HG03460 (cell line): ENCODE data around the gene BACE1-AS.
"Not testable (repeated sequence)": the region's sequence is repeated elsewhere in the genome, so short reads cannot be mapped to it uniquely, and the experiment has no call there.

Experiments
- ATAC-seq: cut with Tn5 transposase; IDR thresholded peaks from one replicate; pipeline ENCODE4 v1.9.1; 2021; ENCODE audit not compliant: unreplicated experiment

Gene BACE1-AS

DNA sequence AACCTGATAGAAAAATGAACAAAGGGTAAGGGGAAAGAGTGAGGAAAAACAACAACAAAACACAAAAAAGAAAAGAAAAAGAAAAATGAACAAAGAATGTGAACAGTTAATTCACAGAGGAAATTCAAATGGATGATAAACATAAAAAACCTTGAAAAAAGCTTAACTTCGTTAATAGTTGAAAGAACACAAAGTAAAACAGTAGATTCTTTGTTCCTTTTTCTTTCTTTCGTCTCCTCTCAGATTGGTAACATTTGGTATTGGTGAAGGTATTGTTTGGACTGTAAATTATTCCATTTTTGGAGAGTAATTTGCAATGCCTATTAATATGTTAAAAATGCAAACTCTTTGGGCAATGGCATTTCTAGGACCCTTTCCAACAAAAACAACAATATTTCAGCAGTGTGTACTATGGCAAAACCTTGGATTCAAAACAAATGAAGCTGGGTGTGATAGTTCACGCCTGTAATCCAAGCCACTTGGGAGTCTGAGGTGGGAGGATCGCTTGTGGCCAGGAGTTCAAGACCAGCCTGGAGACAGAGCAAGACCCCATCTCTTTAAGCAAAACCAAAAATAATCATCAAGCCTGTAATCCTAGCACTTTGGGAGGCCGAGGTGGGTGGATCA lies 28.2 kb downstream of the BACE1-AS start:
- no peak for ATAC-seq

DNA sequence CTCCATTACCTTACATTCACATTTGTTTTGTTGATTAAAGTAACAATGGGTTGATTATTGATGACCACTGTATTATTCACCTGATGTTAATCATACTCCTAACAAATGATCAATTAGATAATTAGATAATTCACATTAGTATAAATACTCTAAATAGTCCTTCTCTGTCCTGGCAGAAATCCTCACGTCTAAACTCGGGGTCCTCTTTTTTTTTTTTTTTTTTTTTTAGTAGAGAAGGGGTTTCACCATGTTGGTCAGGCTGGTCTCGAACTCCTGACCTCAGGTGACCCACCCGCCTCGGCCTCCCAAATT lies 36.1 kb downstream of the BACE1-AS start:
- not testable (repeated sequence) for ATAC-seq

GRCh38 chr11:117327567-117328374 lies 36.6 kb downstream of the BACE1-AS start, which contains the start of gene CEP164:
TSS of gene CEP164 (plus strand) at chr11:117327854. CDS start at chr11:117338587, 10,733 bp downstream.
- ATAC-seq: peak; percentile 97

DNA sequence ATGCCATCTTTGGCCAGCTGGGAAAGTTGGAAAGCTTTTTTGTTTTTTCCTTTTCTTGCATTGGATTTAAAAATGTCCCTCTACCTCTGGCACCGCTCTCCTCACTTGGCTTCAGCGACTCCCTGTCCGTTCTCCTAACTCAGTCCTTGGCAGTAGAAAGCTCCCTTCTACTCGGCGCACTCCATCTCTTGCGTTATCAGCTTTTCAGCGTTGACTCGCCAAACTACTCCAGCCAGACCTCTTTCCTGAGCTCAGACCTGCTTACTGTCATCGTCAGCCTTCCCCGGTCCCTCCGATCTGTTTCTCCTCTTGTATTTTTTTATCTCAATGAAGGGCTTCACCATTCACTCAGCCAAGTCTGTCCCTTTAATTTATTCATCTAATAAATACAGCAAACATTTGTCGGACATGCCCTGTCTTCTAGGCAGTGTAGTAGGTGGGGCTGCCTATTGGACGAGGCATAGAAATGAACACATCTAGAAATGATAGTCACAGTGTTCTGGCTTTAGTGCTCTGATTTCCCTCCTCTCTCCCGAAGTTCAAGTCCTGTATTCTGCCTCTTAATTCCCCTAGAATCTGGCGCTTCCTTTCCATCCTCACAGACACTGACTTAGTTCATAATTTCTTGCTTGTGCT lies 37.3 kb downstream of the BACE1-AS start:
- no peak for ATAC-seq

- ATAC-seq: no peak
These were observed 41.7 kb downstream of the BACE1-AS start for GRCh38 chr11:117332843-117333242.

- ATAC-seq: no peak
These were observed 42.8 kb downstream of the BACE1-AS start for GRCh38 chr11:117333917-117334316.

DNA sequence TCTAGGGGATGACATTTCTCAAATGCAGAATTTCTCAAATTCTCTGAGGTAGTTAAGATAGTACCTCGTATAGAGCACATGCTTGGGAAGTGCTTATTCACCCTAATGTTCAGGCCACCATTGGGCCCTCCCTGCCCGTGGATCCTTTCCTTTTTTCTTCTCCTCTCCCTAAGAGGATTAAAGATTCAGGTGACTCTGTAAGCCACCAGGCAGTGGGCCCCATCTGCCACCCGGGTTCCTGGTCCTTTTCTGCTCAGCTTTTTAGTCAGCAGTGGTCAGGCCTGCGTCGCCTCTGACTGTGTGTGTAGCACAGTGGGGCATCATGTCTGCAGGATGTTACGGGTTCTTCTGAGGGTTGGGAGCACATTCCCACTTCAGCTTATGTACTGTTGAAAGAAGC lies 43.8 kb downstream of the BACE1-AS start:
- no peak for ATAC-seq

DNA sequence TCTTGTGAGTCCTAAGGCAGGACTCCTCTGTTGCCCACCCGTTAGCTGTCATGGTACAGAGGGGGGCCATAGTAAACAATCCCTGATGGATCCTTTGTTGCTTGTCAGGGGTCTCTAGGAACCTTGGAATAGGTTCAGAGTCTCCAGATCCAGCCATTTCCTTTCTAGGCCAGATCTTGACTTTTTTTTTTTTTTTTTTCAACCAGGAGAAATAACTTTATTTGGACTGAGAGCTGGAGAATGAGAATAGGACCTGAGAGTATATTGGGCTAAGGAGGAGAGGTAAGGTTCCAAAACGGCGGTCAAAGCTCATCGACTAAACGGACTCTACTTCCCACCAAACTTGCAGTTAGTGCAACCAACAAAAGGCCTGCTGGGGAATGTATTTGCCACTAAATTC lies 44.3 kb downstream of the BACE1-AS start:
- no peak for ATAC-seq

DNA sequence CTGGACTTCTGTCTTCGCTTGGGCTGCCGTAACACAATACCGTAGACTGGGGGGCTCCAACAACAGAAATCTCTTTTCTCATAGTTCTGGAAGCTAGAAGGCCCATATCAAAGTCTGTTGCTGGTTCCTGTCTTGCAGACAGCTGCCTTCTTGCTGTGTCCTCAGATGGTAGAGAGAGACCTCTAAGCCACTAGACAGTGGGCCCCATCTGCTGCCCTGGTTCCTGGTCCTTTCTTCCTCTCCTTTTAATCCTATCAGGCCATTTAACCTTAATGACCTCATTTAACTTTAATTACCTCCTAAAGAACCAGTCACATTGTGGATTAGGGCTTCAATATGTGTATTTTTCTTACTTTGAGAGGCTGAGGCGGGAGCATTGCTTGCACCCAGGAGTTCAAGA lies 45.9 kb downstream of the BACE1-AS start:
- no peak for ATAC-seq
